Stimulated activated naive B cell treated with anti-CD40 and anti-IgM and Interleukin-4, amounts not matched to agents 10 μg/mL and 1 μg/mL and 100 μg/mL, for 72 hours (primary cell): ENCODE measurements around the gene POLR3G.

Experiments
- ATAC-seq, 2 donors: fragments of 150-1000 bp; cut with Tn5 transposase; replicated peaks; 2 replicates each; pipeline ENCODE4 v1.10.0; 2021; ENCODE audit warnings: moderate library complexity in 1 of 2
- DNase-seq: peaks from one replicate; pipeline ENCODE4 v3.0.0; 2021
- H3K27ac Mint-ChIP-seq: one replicate; pipeline ENCODE4 v1.8.0; 2022; ENCODE audit warnings: mild to moderate bottlenecking, mixed read lengths
- H3K27me3 Mint-ChIP-seq, 2 donors: one replicate each; pipeline ENCODE4 v1.8.0; 2022; ENCODE audit warnings: mixed read lengths in 2 of 2
- H3K36me3 Mint-ChIP-seq, 2 donors: one replicate each; pipeline ENCODE4 v1.8.0; 2022; ENCODE audit warnings: mixed read lengths in 2 of 2, mild to moderate bottlenecking in 1 of 2
- H3K4me1 Mint-ChIP-seq, 2 donors: one replicate each; pipeline ENCODE4 v1.8.0; 2022; ENCODE audit warnings: mixed read lengths in 2 of 2, mild to moderate bottlenecking in 1 of 2
- H3K4me3 Mint-ChIP-seq, 2 donors: one replicate each; pipeline ENCODE4 v1.8.0; 2022; ENCODE audit warnings: mild to moderate bottlenecking in 2 of 2, mixed read lengths in 2 of 2, moderate library complexity in 1 of 2
- H3K9me3 Mint-ChIP-seq, 2 donors: one replicate each; pipeline ENCODE4 v1.8.0; 2022; ENCODE audit warnings: mixed read lengths in 2 of 2, mild to moderate bottlenecking in 1 of 2

Gene POLR3G

DNA sequence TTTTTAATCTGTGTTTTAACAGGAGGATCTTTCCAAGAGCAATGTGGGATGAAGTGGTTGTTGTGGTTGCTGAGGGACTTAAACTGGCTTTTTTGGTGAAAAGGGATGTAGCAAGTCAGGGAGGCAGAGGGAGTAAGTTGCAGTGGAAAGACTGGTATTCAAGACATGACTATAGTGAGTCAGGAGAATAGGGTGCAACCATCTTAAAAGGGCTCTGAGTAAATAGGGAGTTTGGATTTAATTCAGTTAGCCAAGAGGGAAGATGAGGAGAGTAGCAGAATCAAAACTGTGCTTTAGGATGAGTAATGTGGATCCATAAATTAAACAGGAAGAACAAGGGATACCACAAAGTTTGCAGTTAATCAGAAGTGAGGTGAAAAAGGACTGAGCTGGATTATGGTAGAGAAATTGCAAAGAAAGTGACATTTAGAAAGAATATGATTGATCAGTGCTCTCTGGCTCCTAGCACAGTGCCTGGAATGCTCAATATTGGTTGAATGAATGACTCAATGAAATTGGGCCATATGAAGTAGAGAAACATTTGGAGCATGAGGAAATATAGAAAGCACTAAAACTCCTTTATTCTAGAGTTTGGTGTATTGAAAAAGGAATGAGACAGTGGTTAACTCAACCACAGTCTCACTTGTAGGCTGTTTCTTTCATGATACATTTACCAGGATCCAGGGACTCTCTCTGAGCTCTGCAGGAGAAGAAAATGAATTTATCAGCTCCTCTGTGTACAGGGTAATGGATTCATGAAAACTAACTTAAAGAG is 5.1 kb downstream of the POLR3G start:
- H3K27ac Mint-ChIP-seq: no peak overlapping the region
- H3K27me3 Mint-ChIP-seq: no peaks in the 10 kb centered on the region

DNA sequence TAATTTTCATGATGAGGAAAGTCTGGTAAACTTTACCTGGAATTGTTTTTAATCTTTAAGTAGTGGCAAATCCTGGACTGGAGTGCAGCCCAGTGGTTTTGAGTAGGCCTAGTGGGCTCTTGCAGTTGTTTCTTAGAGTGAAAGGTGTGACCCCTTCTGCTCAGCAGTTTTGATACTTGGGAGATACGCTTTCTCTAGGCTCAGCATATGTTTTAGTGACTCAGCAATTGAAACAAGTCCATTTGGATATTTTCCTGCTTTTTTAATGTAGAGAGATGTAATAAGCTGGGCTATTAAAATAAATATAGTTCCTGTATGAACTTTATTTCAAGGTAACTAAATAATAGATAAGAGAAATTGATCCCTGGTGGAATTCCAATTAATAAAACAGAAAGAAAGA is 6.0 kb downstream of the POLR3G start:
- H3K4me3 Mint-ChIP-seq: no peak overlapping the region
- H3K9me3 Mint-ChIP-seq: no peaks in the 10 kb centered on the region
- DNase-seq: no peak
- no peak for ATAC-seq
- no peak overlapping the region for H3K27ac Mint-ChIP-seq
- H3K27me3 Mint-ChIP-seq: no peaks in the 10 kb centered on the region
- H3K36me3 Mint-ChIP-seq: peaks cover 2 to 22% of the 10 kb centered on the region in 2 donors
- peaks cover 5 to 6% of the 10 kb centered on the region in 2 donors for H3K4me1 Mint-ChIP-seq

More for the DNA sequence above, 5.1 kb downstream of the POLR3G start:
- H3K9me3 Mint-ChIP-seq: no peaks in the 10 kb centered on the region
- peaks cover 2 to 22% of the 10 kb centered on the region in 2 donors for H3K36me3 Mint-ChIP-seq
- ATAC-seq (no peak), DNase-seq (no peak)
- no peak overlapping the region for H3K4me3 Mint-ChIP-seq
- H3K4me1 Mint-ChIP-seq: peaks cover 5 to 15% of the 10 kb centered on the region in 2 donors

DNA sequence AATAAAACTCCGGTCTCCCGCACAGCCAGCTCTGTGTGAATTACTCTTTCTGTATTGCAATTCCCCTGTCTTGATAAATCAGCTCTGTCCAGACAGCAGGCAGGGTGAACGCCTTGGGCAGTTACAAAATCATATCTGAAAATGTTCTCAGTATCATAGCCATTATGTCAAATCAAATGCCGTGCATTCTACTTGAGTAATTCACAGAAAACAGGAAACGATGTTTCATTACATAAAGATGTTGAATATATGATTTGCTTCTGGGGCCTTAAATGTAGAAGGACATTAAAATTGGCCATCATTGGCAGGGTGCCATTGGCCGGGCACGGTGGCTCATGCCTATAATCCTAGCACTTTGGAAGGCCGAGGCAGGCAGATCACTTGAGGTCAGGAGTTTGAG is 8.5 kb downstream of the POLR3G start:
- Mint-ChIP-seq H3K27ac (no peak overlapping the region), H3K4me3 (no peak overlapping the region), H3K4me1 (no peaks in the 10 kb centered on the region), H3K36me3 (peaks cover 7 to 23% of the 10 kb centered on the region in 2 donors), H3K27me3 (no peaks in the 10 kb centered on the region), H3K9me3 (no peaks in the 10 kb centered on the region)
- ATAC-seq (no peak), DNase-seq (no peak)

DNA sequence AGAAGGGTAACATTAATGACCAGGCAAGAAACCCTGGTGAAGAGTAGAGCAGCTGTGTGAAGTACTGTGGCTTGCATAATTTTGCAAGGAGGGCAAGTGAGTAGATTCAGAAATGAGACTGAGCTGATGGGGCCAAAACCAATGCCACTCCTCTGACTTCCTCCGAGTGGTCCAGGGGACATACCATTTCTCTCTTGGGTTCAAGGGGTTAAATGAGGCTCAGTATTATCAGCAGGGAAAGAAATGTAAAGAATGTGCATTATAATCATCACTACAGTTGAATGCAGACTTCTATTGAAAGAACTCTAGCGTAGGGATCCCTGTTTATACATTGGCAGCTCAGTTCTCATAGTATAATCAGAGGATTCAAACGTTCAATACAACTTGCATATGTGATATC is 9.9 kb downstream of the POLR3G start:
- ATAC-seq: no peak
- no peak overlapping the region for H3K27ac Mint-ChIP-seq
- DNase-seq: no peak
- H3K4me1 Mint-ChIP-seq: no peaks in the 10 kb centered on the region
- no peaks in the 10 kb centered on the region for H3K9me3 Mint-ChIP-seq
- no peaks in the 10 kb centered on the region for H3K27me3 Mint-ChIP-seq
- no peak overlapping the region for H3K4me3 Mint-ChIP-seq
- peaks cover 7 to 22% of the 10 kb centered on the region in 2 donors for H3K36me3 Mint-ChIP-seq

DNA sequence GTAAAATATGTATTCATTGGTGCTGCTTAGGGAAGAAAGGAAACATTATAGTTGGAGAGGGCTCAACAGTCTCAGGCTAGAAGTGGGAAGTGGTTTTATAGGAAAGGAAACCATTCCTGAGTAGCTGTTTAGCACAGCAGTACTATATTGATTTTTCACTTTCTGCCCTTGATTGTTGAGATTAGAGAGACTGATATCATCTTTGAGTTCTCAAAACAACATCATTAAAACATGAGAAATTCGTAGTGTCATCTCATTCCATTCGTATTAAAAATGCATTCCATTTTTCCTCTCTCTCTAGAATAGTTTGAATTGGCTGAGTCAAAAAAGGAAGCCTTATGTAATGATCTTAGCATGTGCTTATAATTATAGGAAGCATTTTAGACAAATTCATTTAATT is 14.1 kb downstream of the POLR3G start:
- Mint-ChIP-seq H3K27ac (no peak overlapping the region), H3K27me3 (no peaks in the 10 kb centered on the region), H3K36me3 (peaks cover 6 to 10% of the 10 kb centered on the region in 2 donors), H3K9me3 (no peaks in the 10 kb centered on the region), H3K4me1 (no peaks in the 10 kb centered on the region), H3K4me3 (no peak overlapping the region)
- DNase-seq (no peak), ATAC-seq (no peak)

DNA sequence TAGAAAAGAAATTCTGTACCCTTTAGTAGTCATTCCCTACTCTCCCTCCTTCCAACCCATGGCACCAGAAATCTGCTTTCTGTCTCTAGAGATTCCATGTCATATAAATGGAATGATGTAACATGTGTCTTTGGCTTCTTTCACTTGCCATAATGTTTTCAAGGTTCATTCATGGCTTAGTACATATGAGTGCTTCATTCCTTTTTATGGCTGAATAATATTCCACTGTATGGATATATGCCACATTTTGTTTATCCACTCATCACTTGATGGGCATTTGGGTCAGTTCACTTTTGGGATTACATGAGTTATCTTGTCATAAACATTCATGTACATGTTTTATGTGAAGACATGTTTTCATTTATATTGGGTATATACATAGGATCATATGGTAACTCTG is 19.4 kb downstream of the POLR3G start:
- Mint-ChIP-seq H3K4me1 (no peaks in the 10 kb centered on the region), H3K9me3 (peaks cover 3 to 6% of the 10 kb centered on the region in 2 donors), H3K27me3 (no peaks in the 10 kb centered on the region), H3K27ac (no peak overlapping the region), H3K36me3 (peaks cover 17 to 30% of the 10 kb centered on the region in 2 donors), H3K4me3 (no peak overlapping the region)
- DNase-seq (no peak), ATAC-seq (no peak)

DNA sequence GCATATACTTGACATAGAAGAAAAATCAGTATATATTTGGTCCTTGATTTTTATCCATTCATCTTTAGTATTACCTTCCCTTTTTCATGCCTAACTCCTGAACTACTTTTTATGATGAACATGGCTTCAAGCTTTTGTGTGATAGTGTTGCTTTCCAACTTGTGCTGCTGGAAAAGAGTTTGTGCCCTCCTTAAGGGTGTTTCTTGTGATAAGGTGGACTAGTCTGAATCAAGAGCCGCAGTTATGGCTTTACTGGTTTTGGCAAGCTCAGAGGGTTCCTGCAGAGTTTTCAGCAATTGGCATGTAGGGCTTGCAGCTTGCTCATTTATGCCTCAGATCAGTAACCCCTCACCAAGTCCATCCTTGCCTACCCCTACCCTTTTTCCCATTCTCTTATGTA is 20.5 kb downstream of the POLR3G start:
- DNase-seq: no peak
- no peak for ATAC-seq
- no peak overlapping the region for H3K4me3 Mint-ChIP-seq

DNA sequence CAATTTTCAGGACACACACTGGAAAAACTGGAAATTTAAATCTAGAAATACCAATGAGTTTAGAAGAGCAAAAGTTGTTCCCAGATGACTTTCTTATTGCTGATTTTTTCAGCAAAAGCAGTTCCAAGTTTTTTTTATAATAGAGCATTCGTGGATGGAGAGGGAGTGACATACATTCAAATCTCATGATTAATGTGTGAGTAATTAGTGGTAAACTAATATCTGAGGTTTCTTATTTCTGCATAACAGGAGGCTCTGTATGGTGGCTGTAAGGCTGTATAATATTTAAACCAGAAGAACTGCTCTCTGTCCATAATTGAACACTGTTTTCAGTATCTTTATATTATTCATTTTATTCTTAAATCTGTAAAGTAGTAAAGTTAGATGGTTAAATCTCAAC is 28.9 kb downstream of the POLR3G start:
- no peak for DNase-seq
- no peaks in the 10 kb centered on the region for H3K27me3 Mint-ChIP-seq
- ATAC-seq: no peak
- no peak overlapping the region for H3K4me3 Mint-ChIP-seq
- H3K9me3 Mint-ChIP-seq: no peaks in the 10 kb centered on the region
- H3K4me1 Mint-ChIP-seq: peaks cover 0 to 2% of the 10 kb centered on the region in 2 donors
- H3K27ac Mint-ChIP-seq: no peak overlapping the region
- H3K36me3 Mint-ChIP-seq: peaks cover 16 to 23% of the 10 kb centered on the region in 2 donors

More for the DNA sequence above, 20.5 kb downstream of the POLR3G start:
- H3K27me3 Mint-ChIP-seq: no peaks in the 10 kb centered on the region
- H3K4me1 Mint-ChIP-seq: no peaks in the 10 kb centered on the region
- H3K27ac Mint-ChIP-seq: no peak overlapping the region
- peaks cover 3 to 6% of the 10 kb centered on the region in 2 donors for H3K9me3 Mint-ChIP-seq
- H3K36me3 Mint-ChIP-seq: peaks cover 19 to 35% of the 10 kb centered on the region in 2 donors

DNA sequence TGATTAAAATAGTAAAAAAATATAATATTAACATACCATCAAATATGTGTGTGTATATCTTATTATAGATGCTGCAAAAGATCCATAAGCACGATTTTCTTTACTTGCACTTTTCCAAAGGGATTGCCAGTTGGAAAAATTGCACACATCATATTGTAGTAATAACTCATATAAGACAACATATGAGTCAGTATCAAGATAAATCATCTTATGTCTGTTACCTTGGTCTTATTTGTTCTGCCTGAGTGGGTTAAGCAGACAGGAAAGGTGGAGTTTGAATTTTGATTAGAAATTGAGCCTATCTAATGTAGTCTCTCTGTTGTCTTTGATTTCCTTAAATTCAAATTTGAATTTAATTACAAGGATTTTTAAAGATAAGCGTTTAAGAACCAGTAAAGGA is 30.1 kb downstream of the POLR3G start:
- Mint-ChIP-seq H3K4me3 (no peak overlapping the region), H3K36me3 (peaks cover 18 to 23% of the 10 kb centered on the region in 2 donors), H3K27me3 (no peaks in the 10 kb centered on the region)

DNA sequence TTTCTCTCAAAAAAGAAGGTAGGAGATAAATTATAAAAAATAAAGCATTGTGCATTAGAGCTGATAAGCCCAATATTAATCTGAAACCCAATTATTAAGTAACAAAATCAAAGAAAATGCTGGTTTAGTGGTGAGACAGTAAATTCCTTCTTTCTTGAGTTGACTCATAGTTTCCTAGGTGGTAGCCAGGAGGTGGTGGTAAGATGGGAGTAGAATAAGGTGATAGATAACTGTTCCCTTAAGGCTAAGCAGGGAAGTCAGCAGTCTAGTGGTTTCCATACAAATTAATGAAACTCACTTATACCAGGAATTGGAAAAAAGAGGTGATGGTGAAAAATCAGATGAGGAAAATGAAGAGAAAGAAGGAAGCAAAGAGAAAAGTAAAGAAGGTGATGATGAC is 31.6 kb downstream of the POLR3G start:
- no peak overlapping the region for H3K4me3 Mint-ChIP-seq
- peaks cover 0 to 2% of the 10 kb centered on the region in 2 donors for H3K4me1 Mint-ChIP-seq
- peaks cover 18 to 24% of the 10 kb centered on the region in 2 donors for H3K36me3 Mint-ChIP-seq
- DNase-seq (no peak), ATAC-seq (no peak)
- no peaks in the 10 kb centered on the region for H3K9me3 Mint-ChIP-seq
- H3K27me3 Mint-ChIP-seq: no peaks in the 10 kb centered on the region
- H3K27ac Mint-ChIP-seq: no peak overlapping the region

More for the DNA sequence above, 30.1 kb downstream of the POLR3G start:
- no peak for ATAC-seq
- no peaks in the 10 kb centered on the region for H3K9me3 Mint-ChIP-seq
- H3K4me1 Mint-ChIP-seq: peaks cover 0 to 2% of the 10 kb centered on the region in 2 donors
- H3K27ac Mint-ChIP-seq: no peak overlapping the region
- no peak for DNase-seq

DNA sequence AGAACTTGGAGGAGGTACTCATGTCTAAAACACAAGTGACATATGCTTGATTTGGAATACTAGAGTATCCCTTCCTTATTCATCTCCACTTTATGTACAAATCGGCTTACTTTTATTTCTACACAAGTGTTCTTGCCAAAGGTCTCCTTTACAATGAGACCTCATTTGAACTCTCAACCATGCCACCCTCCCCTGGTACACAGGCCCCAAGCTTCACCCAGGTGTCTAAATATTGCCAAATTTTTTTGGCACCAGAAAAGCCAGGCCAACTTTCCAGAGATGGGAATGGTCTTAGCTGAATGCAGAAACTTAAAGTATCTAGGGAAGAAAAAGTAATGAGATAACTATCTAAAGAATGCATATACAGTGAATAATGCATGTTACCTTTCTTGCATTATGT is 35.8 kb downstream of the POLR3G start:
- H3K36me3 Mint-ChIP-seq: peaks cover 24 to 31% of the 10 kb centered on the region in 2 donors
- peaks cover 0 to 2% of the 10 kb centered on the region in 2 donors for H3K4me1 Mint-ChIP-seq
- H3K27ac Mint-ChIP-seq: no peak overlapping the region
- no peaks in the 10 kb centered on the region for H3K9me3 Mint-ChIP-seq
- no peak for ATAC-seq
- no peak for DNase-seq
- H3K4me3 Mint-ChIP-seq: no peak overlapping the region
- no peaks in the 10 kb centered on the region for H3K27me3 Mint-ChIP-seq

DNA sequence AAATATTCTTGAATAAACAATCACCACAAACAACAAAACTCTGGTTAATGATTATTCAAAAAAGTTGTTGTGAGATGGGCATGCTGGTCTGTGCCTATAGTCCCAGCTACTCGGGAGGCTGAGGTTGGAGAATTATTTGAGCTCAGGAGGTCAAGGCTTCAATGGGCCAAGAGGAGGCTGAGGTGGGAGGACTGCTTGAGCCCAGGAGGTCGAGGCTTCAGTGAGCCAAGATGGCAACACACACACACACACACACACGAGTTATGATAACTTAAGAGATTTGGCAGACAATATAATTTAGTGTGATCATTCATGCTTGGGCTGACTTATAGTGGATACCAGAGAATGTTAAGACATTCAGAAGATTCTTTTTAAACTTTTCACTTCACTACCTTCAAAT is 39.9 kb downstream of the POLR3G start:
- DNase-seq (no peak), ATAC-seq (no peak)
- Mint-ChIP-seq H3K27me3 (no peaks in the 10 kb centered on the region), H3K4me1 (peaks cover 7 to 10% of the 10 kb centered on the region in 2 donors), H3K9me3 (no peaks in the 10 kb centered on the region), H3K36me3 (peaks cover 18 to 24% of the 10 kb centered on the region in 2 donors), H3K27ac (no peak overlapping the region), H3K4me3 (no peak overlapping the region)

DNA sequence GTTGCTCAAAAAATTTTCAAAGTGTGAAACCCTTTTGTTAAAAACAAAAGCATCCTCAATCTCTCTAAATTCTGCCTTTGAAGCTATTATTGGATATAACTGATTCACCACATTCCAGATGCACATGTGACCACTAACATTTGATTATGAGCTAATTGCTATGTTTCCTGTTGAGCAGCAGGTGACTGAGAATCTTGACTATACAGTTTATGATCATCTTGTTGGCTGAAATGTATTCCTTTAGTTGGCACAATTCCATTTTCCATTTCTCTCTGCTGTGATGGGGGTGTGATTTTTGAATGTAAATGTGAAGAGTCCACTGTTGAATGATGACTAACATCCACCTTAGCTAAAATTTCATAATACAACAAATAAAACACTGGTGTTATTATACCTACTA is 44.0 kb downstream of the POLR3G start:
- H3K9me3 Mint-ChIP-seq: no peaks in the 10 kb centered on the region
- H3K27me3 Mint-ChIP-seq: no peaks in the 10 kb centered on the region
- H3K27ac Mint-ChIP-seq: no peak overlapping the region
- H3K36me3 Mint-ChIP-seq: peaks cover 33 to 51% of the 10 kb centered on the region in 2 donors
- ATAC-seq: no peak
- no peak overlapping the region for H3K4me3 Mint-ChIP-seq
- no peak for DNase-seq
- peaks cover 10 to 17% of the 10 kb centered on the region in 2 donors for H3K4me1 Mint-ChIP-seq

DNA sequence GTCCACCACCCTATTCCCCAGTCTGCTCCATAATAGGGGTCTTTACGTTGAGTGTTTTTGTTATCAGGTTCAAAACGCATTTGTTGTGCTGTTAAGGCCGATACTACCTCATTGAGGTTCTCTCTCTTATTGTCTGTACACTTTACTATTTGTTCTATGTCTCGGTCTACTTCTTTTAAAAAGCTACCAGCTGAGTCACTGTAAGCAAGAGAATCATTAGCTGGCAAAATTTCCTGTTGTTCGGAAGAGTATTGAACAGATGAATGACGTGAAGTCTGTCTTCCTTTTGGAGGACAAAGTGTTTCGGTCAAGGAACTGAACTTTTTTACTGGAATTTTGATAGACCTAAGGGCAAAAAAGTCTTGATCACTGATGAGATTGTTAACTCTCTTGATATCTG is 44.4 kb downstream of the POLR3G start:
- Mint-ChIP-seq H3K4me3 (no peak overlapping the region), H3K4me1 (peaks cover 10 to 17% of the 10 kb centered on the region in 2 donors), H3K9me3 (no peaks in the 10 kb centered on the region), H3K27ac (no peak overlapping the region), H3K36me3 (peaks cover 33 to 51% of the 10 kb centered on the region in 2 donors), H3K27me3 (no peaks in the 10 kb centered on the region)
- ATAC-seq: no peak
- DNase-seq: no peak

DNA sequence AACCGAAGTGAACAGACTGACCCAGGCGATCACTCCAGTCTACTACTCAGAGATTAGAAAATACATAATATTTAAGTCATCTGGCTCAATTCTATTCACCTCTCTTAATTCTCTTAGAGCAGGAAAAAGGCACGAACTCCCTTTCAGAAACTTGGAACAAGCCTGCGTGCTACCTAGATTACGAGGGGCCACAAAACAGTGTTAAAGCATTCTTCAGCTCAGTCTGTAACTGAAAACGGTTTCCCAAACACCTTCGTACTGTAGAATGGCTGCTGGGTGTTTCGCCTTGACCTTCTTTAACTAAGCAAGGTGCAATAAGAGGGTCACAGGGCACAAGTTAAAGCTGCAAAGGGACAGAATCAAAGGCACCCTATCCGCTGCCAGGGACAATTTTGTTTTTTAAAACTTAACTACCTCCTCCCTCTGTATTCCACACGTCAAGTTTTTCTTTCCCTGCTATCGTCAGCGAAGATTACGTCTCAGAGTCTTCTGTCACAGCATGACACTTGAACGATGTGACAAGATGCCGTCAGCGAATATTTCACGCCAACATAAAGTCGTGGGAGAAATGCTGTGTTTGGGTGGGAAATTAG is 54.0 kb downstream of the POLR3G start:
- H3K4me1 Mint-ChIP-seq: peaks cover 13 to 24% of the 10 kb centered on the region in 2 donors
- no peaks in the 10 kb centered on the region for H3K9me3 Mint-ChIP-seq
- ATAC-seq (peak; percentile 6 to 14), DNase-seq (no peak)
- H3K27ac Mint-ChIP-seq: peak overlapping the region; percentile 96
- peaks cover 8 to 12% of the 10 kb centered on the region in 2 donors for H3K27me3 Mint-ChIP-seq
- H3K36me3 Mint-ChIP-seq: peaks cover 14 to 16% of the 10 kb centered on the region in 2 donors
- H3K4me3 Mint-ChIP-seq: peak overlapping the region; percentile 92 to 98
